HCEC 1CT (cell line): ENCODE measurements around the gene C6orf15.
A peak's percentile ranks its signal among the peaks of the same experiment; 100 is the strongest.

Source experiments
- DNase-seq: peaks from one replicate; pipeline ENCODE4 v3.0.0-alpha.2; 2017

C6orf15 gene

DNA sequence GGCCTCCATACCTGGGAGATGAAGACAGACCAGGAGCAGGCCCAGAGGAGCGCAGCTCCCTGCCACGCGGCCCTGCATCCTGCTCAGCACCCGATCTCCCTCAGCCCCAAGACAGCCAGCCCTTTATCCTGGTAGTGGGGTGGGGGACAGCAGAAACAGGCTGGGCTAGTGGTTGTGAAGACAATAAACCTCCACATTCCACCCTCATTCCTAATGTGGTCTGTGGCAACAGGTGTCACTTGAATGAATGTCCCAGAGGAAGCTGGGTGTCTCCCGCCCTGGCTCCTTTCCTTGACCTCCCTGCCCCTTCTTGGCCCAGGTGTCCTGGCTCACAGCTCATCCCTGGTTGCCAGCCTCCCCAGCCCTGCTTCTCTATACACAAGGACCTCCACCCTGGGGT lies at the start of gene C6orf15:
TSS of gene C6orf15 (minus strand) at position 98 of the 400 bp plus-strand sequence. CDS start at position 78, 20 bp downstream.
- no peak for DNase-seq

DNA sequence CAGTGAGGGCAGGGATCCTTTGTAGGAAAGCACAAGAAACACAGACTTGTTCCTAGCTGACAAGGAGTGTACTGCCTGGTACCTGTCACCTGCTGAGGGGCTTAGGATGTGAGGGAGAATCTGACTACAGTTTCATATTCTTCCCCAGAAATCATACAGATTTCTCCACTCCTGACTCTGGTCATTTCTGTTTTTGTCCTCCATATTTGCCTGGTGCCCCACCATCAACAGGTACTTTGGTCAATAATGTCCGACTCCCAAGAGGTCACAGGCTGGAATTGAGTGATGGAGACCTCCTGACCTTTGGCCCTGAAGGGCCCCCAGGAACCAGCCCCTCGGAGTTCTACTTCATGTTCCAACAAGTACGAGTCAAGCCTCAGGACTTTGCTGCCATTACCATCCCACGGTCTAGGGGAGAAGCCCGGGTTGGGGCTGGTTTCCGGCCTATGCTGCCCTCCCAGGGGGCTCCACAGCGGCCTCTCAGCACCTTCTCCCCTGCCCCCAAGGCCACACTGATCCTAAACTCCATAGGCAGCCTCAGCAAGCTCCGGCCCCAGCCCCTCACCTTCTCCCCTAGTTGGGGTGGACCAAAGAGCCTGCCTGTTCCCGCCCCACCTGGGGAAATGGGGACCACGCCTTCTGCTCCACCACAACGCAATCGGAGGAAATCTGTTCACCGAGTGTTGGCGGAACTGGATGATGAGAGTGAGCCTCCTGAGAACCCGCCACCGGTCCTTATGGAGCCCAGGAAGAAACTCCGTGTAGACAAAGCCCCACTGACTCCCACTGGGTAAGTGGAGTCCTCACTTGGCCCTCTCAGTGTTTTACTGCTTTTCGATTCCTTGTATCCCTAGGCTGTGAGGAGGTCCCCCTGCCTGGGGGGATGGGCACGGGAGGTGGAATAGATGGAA lies 49.1 kb upstream of the C6orf15 start:
- no peak for DNase-seq

DNA sequence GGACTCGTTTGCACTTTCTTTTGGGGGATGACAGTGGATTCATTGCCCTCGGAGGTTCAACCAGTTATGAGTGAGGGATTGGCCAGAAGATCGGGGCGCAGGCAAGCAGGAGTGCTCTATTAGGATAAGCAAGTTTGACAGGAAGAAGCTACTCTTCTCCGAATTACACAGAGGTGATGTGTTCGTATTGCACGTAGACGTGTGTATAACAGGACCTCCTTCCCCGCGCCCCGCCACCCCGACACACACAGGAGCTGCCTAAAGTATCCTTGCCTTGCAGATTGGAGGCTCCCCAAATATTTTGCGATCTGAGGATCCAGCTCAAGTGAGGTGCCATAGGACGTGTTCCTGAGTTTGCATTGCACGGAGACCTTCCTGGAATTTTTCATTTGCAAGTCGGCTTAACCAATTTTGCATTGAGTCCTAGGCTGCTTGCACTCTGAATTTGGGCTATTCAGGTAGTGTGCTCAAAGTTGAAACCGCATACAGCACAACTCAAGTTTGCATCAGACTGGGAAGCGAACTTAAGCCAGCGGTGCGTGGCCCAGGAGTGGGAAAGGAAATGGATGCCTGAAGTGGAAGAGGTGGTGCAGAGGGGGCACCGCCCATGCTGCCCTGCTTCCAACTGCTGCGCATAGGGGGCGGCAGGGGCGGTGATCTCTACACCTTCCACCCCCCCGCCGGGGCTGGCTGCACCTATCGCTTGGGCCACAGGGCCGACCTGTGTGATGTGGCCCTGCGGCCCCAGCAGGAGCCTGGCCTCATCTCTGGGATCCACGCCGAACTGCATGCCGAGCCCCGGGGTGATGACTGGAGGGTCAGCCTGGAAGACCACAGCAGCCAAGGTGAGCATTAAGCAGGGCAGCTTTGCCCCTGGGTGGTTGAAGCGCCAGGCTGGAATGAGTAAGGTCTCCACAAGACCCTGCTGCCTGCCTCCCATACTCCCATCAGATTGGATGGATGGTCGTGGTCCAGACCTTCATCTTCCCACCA lies 46.8 kb upstream of the C6orf15 start:
- peak; percentile 30 for DNase-seq

DNA sequence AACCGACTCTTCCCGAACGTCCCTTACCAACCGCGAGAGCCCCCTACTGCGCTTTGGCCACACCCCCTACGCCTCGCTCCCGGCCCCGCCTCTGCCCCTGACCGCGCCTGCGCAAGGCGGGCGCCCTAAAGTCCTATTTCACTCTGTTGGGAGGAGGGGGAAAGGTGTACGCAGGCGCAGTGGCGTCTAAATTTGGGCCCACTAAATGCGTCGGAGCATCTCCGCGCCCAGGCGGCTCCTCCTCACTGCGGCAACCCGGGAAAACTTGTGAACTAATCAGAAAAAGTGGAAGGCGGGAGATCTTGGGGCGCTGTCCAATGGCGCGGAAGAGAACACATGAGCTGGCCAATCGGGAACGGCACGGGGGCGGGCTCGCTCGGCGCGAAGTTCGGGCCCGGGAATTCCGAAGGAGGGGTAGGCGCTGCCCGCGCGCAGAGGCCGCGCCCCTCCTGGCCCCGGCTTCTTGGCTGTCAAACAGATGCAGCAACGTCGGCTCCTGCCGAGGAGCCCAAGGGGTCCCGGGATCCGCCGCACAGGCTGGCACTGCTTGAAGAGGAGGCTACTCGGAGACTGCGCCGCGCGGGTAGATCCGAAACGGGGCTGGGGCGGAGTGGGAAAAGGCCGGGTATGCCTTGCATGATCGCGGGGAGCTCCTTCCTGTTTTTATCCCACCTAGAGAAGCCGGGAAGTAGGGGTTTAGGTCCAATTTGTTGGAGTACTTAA lies 45.9 kb upstream of the C6orf15 start, which contains the start of gene TCF19:
TSS of gene TCF19 (plus strand) at position 450 of the 723 bp plus-strand sequence. CDS start 881 bp downstream, outside the sequence.
- peak; percentile 99 for DNase-seq

DNA sequence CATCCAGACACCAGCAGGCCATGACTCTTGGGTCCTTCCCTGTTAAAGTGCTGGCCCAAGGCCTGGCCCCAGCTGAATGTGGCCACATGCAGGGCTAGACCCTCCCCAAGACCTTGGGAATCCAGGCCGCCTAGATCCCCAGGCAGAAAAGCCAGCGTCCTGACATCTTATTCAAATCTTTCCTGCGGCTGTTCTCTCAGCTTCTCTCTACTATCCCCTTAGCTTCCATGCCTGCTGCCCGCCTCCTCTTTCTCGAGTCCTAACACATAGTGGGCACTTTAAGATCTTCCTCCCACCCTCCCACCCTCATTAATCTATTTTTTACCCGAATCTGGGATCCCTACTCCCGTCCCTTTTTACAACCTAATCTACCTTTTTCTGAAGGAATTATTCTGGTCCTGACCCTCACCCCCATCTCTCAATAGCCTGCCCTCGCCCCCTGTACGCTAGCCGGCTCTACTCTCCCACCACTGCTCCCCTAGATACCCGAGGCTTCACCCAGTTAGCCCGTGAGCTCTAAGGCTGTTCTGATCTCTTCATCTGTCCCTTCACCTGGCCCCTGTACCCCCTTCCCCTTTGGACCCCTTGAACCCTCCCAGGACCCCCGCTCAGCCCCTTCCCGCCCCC lies 45.3 kb upstream of the C6orf15 start, which contains the start of gene CCHCR1:
TSS of gene CCHCR1 (minus strand) at position 290 of the 627 bp plus-strand sequence. CDS start at position 88, 202 bp downstream.
- no peak for DNase-seq

DNA sequence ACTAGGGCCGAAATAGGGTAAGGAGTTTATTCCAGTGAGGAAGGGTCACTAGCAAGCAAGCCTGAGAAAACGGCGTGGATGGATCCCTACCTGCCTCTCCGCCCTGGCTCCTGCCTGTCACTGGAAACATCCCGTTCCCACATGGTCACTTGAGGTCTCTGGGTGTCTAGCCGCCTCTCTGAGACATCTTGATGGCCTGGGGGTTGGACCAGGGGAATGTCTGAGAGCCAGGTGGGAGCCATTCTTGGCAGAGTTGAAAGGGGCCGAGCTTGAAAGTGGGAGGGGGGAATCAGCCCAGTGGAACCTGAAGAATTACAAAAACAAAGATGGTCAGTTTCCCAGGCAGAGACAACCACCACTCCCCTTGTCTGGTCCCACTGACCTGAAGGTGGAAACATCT lies 44.3 kb upstream of the C6orf15 start:
- DNase-seq = no peak

DNA sequence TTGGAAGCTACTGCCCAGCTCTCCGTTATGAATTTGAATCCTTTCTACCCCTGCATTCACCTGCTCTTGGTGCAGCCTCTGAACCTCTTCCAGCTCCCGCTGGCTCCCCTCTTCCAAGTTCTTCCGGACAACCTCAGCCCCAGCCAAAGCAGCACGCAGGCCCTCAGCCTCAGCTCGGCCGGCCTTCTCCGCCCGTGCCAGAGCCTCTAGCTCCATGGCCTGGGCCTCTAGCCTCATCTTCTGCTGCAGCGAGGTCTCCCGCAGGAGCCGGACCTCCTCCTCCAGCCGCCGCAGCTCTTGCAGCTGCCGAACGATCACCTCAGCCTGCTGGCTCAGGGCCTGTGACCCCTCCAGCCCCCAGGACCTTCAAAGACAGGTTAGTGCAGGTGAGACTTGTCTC lies 42.1 kb upstream of the C6orf15 start:
- DNase-seq = no peak

DNA sequence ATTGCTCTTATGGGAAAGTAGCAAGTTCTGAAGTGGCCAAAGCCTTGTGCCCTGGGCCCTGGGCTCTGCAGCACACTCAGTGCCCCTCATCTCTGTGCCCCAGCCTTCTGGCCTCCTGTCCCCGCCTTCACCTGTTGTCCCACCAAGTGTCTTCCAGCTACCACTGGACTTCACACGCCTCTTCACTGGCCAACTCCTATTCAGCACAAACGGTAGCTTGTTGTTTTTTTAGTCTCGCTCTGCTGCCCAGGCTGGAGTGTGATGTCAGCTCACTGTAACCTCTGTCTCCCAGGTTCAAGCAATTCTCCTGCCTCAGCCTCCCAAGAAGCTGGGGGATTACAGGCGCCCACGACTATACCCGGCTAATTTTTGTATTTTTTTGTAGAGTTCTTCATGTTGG lies 40.4 kb upstream of the C6orf15 start:
- no peak for DNase-seq

DNA sequence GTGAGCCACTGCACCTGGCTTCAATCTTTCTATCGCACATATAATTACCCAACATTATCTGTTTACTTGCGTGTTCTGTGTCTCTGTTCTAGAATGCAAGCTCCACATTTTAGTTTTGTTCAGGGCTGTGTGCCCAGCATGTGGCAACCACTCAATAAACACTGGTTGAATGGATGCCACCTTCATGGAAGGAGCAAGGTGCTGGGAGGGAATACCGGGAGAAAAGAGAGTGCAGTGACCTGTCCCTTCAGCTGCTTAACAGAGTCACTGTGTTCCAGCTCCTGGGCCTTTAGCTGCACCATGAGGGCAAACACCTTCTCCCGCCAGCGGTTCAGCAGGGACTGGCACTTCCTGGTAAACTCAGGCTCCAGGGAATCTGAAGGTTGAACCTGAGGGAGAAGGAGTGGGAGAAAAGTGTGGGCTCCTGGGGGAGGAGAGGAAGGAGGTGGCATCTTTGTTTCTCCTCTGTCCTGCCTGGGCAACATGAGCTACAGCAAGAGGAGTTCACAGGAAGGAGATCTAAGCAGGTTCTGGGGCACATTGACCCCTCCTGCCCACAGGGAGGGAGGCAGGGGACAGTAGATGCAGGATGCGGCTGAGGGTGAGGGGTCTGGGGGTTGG lies 37.6 kb upstream of the C6orf15 start:
- DNase-seq = no peak

DNA sequence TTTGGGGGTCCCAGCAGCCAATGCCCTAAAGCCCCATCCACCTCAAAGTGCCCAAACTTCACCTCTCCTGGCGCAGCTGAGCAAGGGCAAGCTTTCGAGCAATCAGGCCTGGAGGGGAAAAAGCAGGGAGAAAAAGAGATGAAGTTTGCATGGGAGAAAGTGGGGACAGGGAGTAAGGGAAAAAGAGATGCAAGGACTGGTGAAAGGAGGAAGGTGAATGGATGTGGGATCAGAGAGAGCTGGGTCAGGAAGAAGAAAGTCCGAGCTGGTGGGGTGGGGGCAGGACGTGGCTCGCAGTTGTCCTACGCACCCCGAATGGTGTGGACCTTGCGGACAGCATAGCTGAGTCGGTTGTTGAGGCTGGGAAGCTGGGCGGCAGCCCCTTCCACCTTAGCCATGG lies 33.0 kb upstream of the C6orf15 start:
- no peak for DNase-seq

DNA sequence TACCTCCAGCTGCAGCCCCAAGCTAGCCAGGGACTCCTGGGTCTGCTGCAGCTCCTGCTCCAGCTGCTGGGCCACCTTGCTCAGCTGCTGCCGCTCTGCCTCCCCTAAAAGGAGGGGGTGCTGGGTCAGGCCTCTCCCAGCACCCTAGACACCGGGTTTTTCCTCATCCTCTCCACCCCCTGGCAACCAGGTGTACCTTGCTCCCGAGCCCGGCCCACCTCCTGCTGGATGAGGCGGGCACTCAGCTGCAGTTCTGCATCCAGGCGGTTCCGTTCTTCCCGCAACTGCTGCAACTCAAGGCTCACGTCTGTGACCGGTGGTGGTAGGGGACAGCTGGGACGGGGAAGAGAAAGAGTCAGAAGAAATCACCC lies 32.6 kb upstream of the C6orf15 start:
- no peak for DNase-seq

DNA sequence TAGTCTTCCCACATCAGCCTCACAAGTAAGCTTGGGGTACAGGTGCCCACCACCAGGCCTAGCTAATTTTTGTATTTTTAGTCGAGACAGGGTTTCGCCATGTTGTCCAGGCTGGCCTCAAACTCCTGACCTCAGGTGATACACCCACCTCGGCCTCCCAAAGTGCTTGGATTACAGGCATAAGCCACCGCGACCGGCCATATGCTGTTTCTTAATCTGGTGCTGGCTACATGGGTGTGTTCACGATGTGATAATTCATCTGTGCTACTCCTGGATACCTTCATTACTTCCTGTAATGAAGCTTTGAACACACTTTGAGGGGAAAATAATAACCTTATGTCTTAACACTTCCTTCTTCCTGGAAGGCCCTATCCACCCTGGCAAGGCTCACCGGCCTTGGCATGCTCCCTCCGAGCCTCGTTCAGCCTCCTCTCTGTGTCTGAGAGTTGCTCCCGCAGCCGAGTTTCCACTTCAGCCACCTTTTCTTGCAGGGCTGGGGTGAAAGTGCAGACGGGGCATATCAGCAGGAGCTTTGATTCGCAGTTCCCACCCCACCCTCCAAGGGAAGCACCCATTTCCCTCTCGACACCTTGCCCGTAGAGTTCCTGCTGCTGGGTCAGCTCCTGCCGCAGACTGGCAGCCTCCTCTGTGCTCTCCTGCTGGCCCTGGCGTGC lies 32.1 kb upstream of the C6orf15 start:
- no peak for DNase-seq

DNA sequence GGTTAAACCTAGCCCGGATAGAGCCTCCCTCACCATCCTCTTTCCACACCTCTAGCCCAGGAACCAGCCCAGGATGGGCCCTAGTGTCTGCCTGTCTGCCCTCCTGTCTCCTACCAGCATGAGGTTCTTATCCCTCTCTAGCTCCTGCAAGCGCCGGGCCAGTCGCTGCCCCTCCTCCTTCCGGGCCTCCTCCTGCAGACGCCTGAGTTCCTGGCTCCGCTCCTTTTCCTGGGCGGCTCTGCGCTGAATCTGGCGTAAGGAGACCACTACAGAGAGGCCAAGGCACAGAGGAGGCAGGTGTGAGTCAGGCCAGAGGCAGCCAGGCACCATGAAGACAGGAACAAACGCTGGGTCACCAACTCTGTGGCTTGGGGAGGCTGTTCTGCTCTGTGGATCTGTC lies 30.8 kb upstream of the C6orf15 start:
- DNase-seq = no peak

DNA sequence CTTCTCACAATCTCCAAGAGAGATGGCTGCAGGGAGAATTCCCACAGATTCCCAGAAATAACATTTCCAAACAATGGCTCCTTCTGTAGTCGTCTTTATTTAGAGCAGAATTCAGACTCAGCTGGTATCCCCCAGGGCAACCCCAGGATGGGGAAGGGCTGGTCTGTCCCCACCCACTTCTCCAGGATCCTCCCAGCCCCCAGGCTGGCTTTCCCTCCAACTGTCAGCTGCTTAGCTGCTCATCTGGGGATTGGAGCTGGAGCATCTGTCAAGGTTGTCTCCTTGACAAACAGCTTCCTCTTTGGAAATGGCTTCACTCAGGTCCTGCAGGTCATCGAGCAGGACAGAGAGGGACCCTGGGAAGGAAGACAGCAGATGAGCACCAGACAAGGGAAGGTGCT lies 30.0 kb upstream of the C6orf15 start:
- DNase-seq = no peak

DNA sequence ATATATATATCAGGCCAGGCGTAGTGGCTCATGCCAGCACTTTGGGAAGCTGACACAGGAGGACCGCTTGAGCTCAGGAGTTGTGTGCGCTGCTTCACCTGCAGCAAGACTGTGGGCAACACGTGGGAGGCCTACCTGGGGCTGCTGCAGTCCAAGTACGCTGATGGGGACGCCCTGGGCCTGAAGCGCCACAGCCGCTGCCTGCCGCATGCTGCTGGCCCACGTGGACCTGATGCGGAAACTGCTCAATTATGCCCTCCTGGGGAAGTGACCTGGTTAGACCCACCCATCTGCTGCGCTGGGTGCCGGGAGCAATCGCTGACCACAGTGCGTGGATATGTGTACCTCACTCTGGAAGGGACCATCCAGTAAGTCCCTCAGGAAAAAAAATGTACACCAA lies 28.3 kb upstream of the C6orf15 start:
- no peak for DNase-seq

DNA sequence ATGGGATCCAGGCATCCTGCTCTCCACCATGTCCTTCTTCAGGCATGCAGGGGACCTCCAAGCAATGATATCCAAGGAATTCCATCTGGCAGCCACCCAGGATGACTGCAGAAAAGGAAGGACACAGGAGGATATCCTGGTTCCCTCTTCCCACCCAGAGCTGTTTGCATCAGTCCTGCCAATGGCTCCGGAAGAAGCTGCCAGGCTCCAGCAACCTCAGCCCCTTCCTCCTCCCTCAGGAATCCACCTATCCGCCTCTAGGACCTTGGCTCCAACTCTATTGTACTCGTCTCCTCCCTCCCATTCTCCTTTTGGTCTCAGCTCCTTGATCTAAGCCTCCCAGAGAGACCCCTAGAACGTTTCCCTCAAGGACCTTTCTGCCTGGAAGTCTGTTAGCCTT lies 27.2 kb upstream of the C6orf15 start:
- DNase-seq = no peak

DNA sequence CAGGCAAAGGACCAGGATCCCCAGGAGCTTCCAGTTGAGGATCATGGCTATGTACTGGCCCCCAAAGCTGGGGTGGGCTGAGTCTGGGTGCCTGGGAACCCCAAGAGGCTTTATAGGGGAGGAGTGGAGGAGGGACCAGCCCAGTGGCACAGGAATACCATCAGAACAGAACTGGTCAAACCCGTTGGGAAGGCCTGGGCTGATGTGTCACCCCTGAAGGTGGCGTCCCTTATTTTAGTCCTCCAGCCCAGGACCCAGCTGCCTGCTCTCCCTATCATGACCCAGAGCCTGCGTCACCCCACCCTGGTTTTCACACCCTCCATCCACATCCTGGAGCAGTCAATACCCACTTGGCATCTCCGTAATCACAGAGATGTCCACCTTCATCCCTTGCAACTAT lies 26.6 kb upstream of the C6orf15 start, which contains the start of gene PSORS1C2:
TSS of gene PSORS1C2 (minus strand) at position 85 of the 400 bp plus-strand sequence. CDS start at position 45, 40 bp downstream.
- no peak for DNase-seq

DNA sequence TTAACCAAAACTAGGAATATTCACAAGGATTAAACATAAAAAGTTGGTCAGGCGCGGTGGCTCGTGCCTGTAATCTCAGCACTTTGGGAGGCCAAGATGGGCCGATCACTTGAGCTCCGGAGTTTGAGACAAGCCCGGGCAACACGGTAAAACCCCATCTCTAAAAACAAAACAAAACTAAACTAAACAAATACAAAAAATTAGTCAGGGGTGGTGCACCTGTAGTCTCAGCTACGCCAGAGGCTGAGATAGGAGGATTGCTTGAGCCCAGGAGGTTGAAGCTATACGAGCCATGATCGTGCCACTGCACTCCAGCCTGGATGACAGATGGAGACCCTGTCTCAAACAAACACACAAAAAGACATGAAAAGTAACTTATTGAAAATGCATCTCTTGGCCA lies 23.3 kb upstream of the C6orf15 start:
- no peak for DNase-seq

DNA sequence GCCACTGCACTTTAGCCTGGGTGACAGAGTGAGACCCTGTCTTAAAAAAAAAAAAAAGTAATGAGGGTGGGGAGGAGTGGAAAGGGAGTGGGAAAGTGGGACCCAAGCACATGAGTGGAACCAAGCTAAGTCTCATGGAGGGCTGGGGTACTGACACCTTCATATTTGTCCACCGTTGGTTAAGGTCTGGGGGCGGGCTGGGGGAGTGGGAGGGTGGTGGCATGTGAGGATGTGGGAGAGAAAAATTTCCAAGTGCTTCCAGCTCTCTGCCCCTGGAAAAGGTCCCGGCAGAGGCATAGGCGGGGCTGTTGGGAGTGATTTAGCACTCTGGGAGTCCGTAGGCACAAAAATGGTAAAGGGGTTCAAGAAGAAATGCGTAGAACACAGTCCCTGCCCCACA lies 20.4 kb upstream of the C6orf15 start:
- no peak for DNase-seq

DNA sequence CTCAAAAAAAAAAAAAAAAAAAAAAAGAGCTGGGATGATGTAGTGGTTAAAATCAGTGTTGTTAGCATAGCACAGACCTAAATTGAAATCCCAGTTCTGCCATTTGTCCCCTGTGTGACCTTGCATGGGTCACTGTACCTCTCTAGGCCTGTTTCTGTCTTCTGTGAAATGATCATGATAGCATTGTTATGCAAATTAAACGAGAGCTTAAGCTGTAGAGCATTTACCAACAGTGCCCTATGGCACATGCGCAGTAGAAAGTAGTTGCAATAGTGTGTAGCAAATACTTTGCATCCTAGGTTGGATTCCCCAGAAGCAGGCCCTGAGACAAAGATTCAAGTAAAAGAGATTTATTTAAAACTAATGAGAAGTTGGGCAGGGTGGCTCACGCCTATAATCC lies 19.2 kb upstream of the C6orf15 start:
- no peak for DNase-seq

DNA sequence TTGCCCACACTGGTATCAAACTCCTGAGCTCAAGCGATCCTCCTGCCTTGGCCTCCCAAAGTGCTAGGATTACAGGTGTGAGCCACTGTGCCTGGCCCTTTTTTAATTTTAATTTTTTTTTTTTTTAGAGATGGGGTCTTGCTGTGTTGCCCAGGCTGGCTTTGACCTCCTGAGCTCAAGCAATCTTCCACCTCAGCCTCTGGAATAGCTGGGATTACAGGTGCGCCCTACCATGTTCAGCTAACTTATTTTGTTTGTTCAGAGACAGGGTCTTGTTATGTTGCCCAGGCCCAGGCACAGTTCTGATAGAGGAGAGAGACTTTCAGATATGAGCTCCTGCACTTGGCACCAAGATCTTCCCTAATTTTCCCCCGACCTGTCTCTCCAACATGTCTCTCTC lies 18.4 kb upstream of the C6orf15 start:
- DNase-seq = no peak
